Skeletal muscle tissue (tissue), 4 donors: ENCODE measurements around the gene TXK. TPM values are rescaled to one million over a fixed set of nuclear protein-coding genes. Genes with fewer than 3 reads are reported as not detected.

ENCODE experiments used
- H3K27ac ChIP-seq: one replicate; pipeline ENCODE4 v1.7.0; 2013; ENCODE audit warnings: mild to moderate bottlenecking, low read depth, low read length, inconsistent platforms
- H3K27me3 ChIP-seq, 3 donors: one replicate each; pipeline ENCODE4 v1.7.0; 2013; ENCODE audit warnings: low read length in 3 of 3; ENCODE audit not compliant: control insufficient read depth in 3 of 3, insufficient read depth in 3 of 3
- H3K36me3 ChIP-seq, 3 donors: one replicate each; pipeline ENCODE4 v1.7.0; 2013; ENCODE audit warnings: low read length in 3 of 3; ENCODE audit not compliant: control insufficient read depth in 3 of 3, insufficient read depth in 3 of 3
- H3K4me1 ChIP-seq, 3 donors: one replicate each; pipeline ENCODE4 v1.7.0; 2013; ENCODE audit warnings: low read length in 3 of 3, mild to moderate bottlenecking in 3 of 3; ENCODE audit not compliant: control insufficient read depth in 3 of 3, insufficient read depth in 3 of 3
- H3K4me3 ChIP-seq, 3 donors: one replicate each; pipeline ENCODE4 v1.7.0; 2013; ENCODE audit warnings: low read length in 3 of 3
- H3K9ac ChIP-seq, 3 donors: one replicate each; pipeline ENCODE4 v1.7.0; 2013; ENCODE audit warnings: low read length in 3 of 3, mild to moderate bottlenecking in 3 of 3, moderate library complexity in 2 of 3, low read depth in 1 of 3
- H3K9me3 ChIP-seq, 3 donors: one replicate each; pipeline ENCODE4 v1.7.0; 2013; ENCODE audit warnings: low read length in 3 of 3; ENCODE audit not compliant: control insufficient read depth in 3 of 3
- total RNA-seq: library from RNA; depleted of rRNA; stranded (reverse); fragments of >200 nt; gene quantifications from one replicate; pipeline ENCODE4 v1.2.3, GENCODE V29; 2014
- donor health status: Osteomylitis.

TXK gene
- total RNA-seq, 1 donor from 2014 or later, result 0.52 TPM

- H3K9ac ChIP-seq, result no peak overlapping the region
- H3K4me1 ChIP-seq, result no peaks in the 10 kb centered on the region
- H3K27ac ChIP-seq, result no peak overlapping the region
Observed at GRCh38 chr4:48085821-48086589, 48.0 kb downstream of the TXK start.

GRCh38 chr4:48082956-48083355 lies 51.1 kb downstream of the TXK start:
- Histone ChIP-seq H3K4me1 (no peaks in the 10 kb centered on the region), H3K9me3 (no peaks in the 10 kb centered on the region), H3K4me3 (no peak overlapping the region), H3K27ac (no peak overlapping the region), H3K9ac (no peak overlapping the region), H3K36me3 (no peaks in the 10 kb centered on the region), H3K27me3 (no peaks in the 10 kb centered on the region)

More at GRCh38 chr4:48085821-48086589, 48.0 kb downstream of the TXK start:
- H3K27me3 ChIP-seq, result no peaks in the 10 kb centered on the region
- no peaks in the 10 kb centered on the region for H3K36me3 ChIP-seq
- H3K9me3 ChIP-seq, result no peaks in the 10 kb centered on the region
- H3K4me3 ChIP-seq, result no peak overlapping the region

- Histone ChIP-seq H3K36me3 (no peaks in the 10 kb centered on the region), H3K9ac (no peak overlapping the region), H3K4me3 (no peak overlapping the region), H3K27ac (no peak overlapping the region), H3K4me1 (no peaks in the 10 kb centered on the region), H3K9me3 (no peaks in the 10 kb centered on the region), H3K27me3 (no peaks in the 10 kb centered on the region)
Observed at GRCh38 chr4:48081196-48081595, 52.9 kb downstream of the TXK start.

GRCh38 chr4:48079972-48080391 lies 54.1 kb downstream of the TXK start:
- no peaks in the 10 kb centered on the region for H3K9me3 ChIP-seq
- no peaks in the 10 kb centered on the region for H3K4me1 ChIP-seq
- no peak overlapping the region for H3K9ac ChIP-seq
- H3K36me3 ChIP-seq, result no peaks in the 10 kb centered on the region
- H3K4me3 ChIP-seq, result no peak overlapping the region
- no peaks in the 10 kb centered on the region for H3K27me3 ChIP-seq
- H3K27ac ChIP-seq, result no peak overlapping the region

- Histone ChIP-seq H3K27me3 (no peaks in the 10 kb centered on the region), H3K9ac (no peak overlapping the region), H3K27ac (no peak overlapping the region), H3K4me1 (no peaks in the 10 kb centered on the region), H3K4me3 (no peak overlapping the region), H3K36me3 (no peaks in the 10 kb centered on the region), H3K9me3 (no peaks in the 10 kb centered on the region)
Observed at GRCh38 chr4:48078862-48079655, 55.0 kb downstream of the TXK start.

- no peaks in the 10 kb centered on the region for H3K4me1 ChIP-seq
Observed at GRCh38 chr4:48078425-48078824, 55.6 kb downstream of the TXK start.

GRCh38 chr4:48074657-48075056 lies 59.4 kb downstream of the TXK start:
- no peaks in the 10 kb centered on the region for H3K27me3 ChIP-seq
- H3K4me1 ChIP-seq, result no peaks in the 10 kb centered on the region

More at GRCh38 chr4:48078425-48078824, 55.6 kb downstream of the TXK start:
- no peak overlapping the region for H3K9ac ChIP-seq
- H3K27me3 ChIP-seq, result no peaks in the 10 kb centered on the region
- H3K4me3 ChIP-seq, result no peak overlapping the region
- no peaks in the 10 kb centered on the region for H3K36me3 ChIP-seq
- no peak overlapping the region for H3K27ac ChIP-seq
- H3K9me3 ChIP-seq, result no peaks in the 10 kb centered on the region

GRCh38 chr4:48073567-48074103 lies 60.4 kb downstream of the TXK start:
- Histone ChIP-seq H3K27me3 (no peaks in the 10 kb centered on the region), H3K27ac (no peak overlapping the region), H3K9me3 (no peaks in the 10 kb centered on the region), H3K4me1 (no peaks in the 10 kb centered on the region), H3K9ac (no peak overlapping the region), H3K4me3 (no peak overlapping the region), H3K36me3 (no peaks in the 10 kb centered on the region)

More at GRCh38 chr4:48074657-48075056, 59.4 kb downstream of the TXK start:
- Histone ChIP-seq H3K9me3 (no peaks in the 10 kb centered on the region), H3K27ac (no peak overlapping the region), H3K4me3 (no peak overlapping the region), H3K36me3 (no peaks in the 10 kb centered on the region), H3K9ac (no peak overlapping the region)

GRCh38 chr4:48071191-48071590 lies 62.9 kb downstream of the TXK start:
- Histone ChIP-seq H3K9me3 (no peaks in the 10 kb centered on the region), H3K4me1 (no peaks in the 10 kb centered on the region), H3K9ac (no peak overlapping the region), H3K36me3 (no peaks in the 10 kb centered on the region), H3K27me3 (no peaks in the 10 kb centered on the region), H3K27ac (no peak overlapping the region), H3K4me3 (no peak overlapping the region)

- Histone ChIP-seq H3K27me3 (no peaks in the 10 kb centered on the region), H3K36me3 (no peaks in the 10 kb centered on the region), H3K4me3 (no peak overlapping the region), H3K9ac (no peak overlapping the region), H3K27ac (no peak overlapping the region), H3K4me1 (no peaks in the 10 kb centered on the region), H3K9me3 (no peaks in the 10 kb centered on the region)
Observed at GRCh38 chr4:48069026-48069425, 65.0 kb downstream of the TXK start.
